GM21381 (cell line): ENCODE data around the gene MRI1.
A peak's percentile ranks its signal among the peaks of the same experiment; 100 is the strongest.
"Not testable (repeated sequence)": the region's sequence is repeated elsewhere in the genome, so short reads cannot be mapped to it uniquely, and the experiment has no call there.

Source experiments
- ATAC-seq: cut with Tn5 transposase; IDR thresholded peaks from one replicate; pipeline ENCODE4 v1.9.1; 2021; ENCODE audit warnings: mild to moderate bottlenecking, moderate library complexity; ENCODE audit not compliant: unreplicated experiment

MRI1 gene

GRCh38 chr19:13764101-13764807 is at the start of gene MRI1:
TSS of gene MRI1 (plus strand) at chr19:13764522. CDS start at chr19:13764589, 67 bp downstream.
- peak; percentile 67 for ATAC-seq

GRCh38 chr19:13717194-13717643 is 47.1 kb upstream of the MRI1 start:
- no peak for ATAC-seq

- ATAC-seq: no peak
Measured at GRCh38 chr19:13718733-13719132, 45.6 kb upstream of the MRI1 start.

- ATAC-seq: no peak
Measured at GRCh38 chr19:13722146-13722545, 42.2 kb upstream of the MRI1 start.

GRCh38 chr19:13723206-13723605 is 41.1 kb upstream of the MRI1 start:
- ATAC-seq: no peak

- ATAC-seq: no peak
Measured at GRCh38 chr19:13726323-13726722, 38.0 kb upstream of the MRI1 start.

GRCh38 chr19:13727798-13728197 is 36.5 kb upstream of the MRI1 start:
- ATAC-seq: no peak

GRCh38 chr19:13729859-13730258 is 34.5 kb upstream of the MRI1 start:
- no peak for ATAC-seq

GRCh38 chr19:13731147-13731964 is 33.0 kb upstream of the MRI1 start:
- ATAC-seq: peak; percentile 94

- ATAC-seq: no peak
Measured at GRCh38 chr19:13732337-13732736, 32.0 kb upstream of the MRI1 start.

GRCh38 chr19:13734751-13735150 is 29.6 kb upstream of the MRI1 start:
- no peak for ATAC-seq

- no peak for ATAC-seq
Measured at GRCh38 chr19:13738073-13738472, 26.2 kb upstream of the MRI1 start.

GRCh38 chr19:13741893-13742292 is 22.4 kb upstream of the MRI1 start:
- ATAC-seq: no peak

- no peak for ATAC-seq
Measured at GRCh38 chr19:13742756-13743155, 21.6 kb upstream of the MRI1 start.

GRCh38 chr19:13744174-13744573 is 20.1 kb upstream of the MRI1 start:
- no peak for ATAC-seq

GRCh38 chr19:13747098-13747453 is 17.2 kb upstream of the MRI1 start:
- ATAC-seq: no peak

- no peak for ATAC-seq
Measured at GRCh38 chr19:13748169-13748828, 16.0 kb upstream of the MRI1 start.

- ATAC-seq: no peak
Measured at GRCh38 chr19:13751436-13751835, 12.9 kb upstream of the MRI1 start.

GRCh38 chr19:13753622-13754021 is 10.7 kb upstream of the MRI1 start:
- not testable (repeated sequence) for ATAC-seq

GRCh38 chr19:13756210-13756609 is 8.1 kb upstream of the MRI1 start:
- ATAC-seq: no peak
